Calu3 (cell line): ENCODE measurements around the gene CBR4. TPM values are rescaled to one million over a fixed set of nuclear protein-coding genes. Genes with fewer than 3 reads are reported as not detected.

Experiments
- BruUV-seq: library from RNA; stranded (reverse); fragments of 400-500 nt; replicated peaks from 2 replicates; lab custom pipeline; 2021; lab: Mats Ljungman, UMichigan
- CTCF ChIA-PET: fragments of 300-600 bp; sonication (Branson Sonifier 250); formaldehyde crosslinking; loops from one replicate; lab custom pipeline; 2022; ENCODE audit warnings: antibody characterized with exemption; lab: Charles Lee
- DNase-seq: peaks from one replicate; pipeline ENCODE4 v3.0.0; 2022
- H3K27ac Mint-ChIP-seq: one replicate; pipeline ENCODE4 v1.8.0; 2022; ENCODE audit warnings: mixed read lengths; ENCODE audit not compliant: unreplicated experiment
- H3K27me3 Mint-ChIP-seq: one replicate; pipeline ENCODE4 v1.8.0; 2022; ENCODE audit warnings: mixed read lengths; ENCODE audit not compliant: unreplicated experiment
- H3K36me3 Mint-ChIP-seq: one replicate; pipeline ENCODE4 v1.8.0; 2022; ENCODE audit warnings: mild to moderate bottlenecking, moderate library complexity, mixed read lengths; ENCODE audit not compliant: insufficient read depth, unreplicated experiment
- H3K4me1 Mint-ChIP-seq: one replicate; pipeline ENCODE4 v1.8.0; 2022; ENCODE audit warnings: mild to moderate bottlenecking, low read depth, mixed read lengths; ENCODE audit not compliant: unreplicated experiment
- H3K4me3 Mint-ChIP-seq: one replicate; pipeline ENCODE4 v1.8.0; 2022; ENCODE audit warnings: mild to moderate bottlenecking, low read depth, moderate library complexity, mixed read lengths; ENCODE audit not compliant: unreplicated experiment
- H3K9me3 Mint-ChIP-seq: one replicate; pipeline ENCODE4 v1.8.0; 2022; ENCODE audit warnings: low read depth, mixed read lengths; ENCODE audit not compliant: unreplicated experiment
- intact Hi-C: fragments of 100-400 bp; cut with micrococcal nuclease; formaldehyde crosslinking; loops from one replicate; pipeline ENCODE4 v1.10.0; 2022; ENCODE audit not compliant: unreplicated experiment
- total RNA-seq: library from RNA; stranded (reverse); gene quantifications from 2 replicates; pipeline ENCODE4 v1.2.3, GENCODE V29; 2022
- TF ChIP-seq, protein P1 (sequence below): fragments of 200-600 bp; IDR thresholded peaks from one replicate; pipeline ENCODE4 v1.8.0; 2022; ENCODE audit warnings: antibody characterized with exemption; ENCODE audit not compliant: unreplicated experiment

Gene CBR4
- total RNA-seq, 1 experiment from 2014 or later: 18.1 TPM

DNA sequence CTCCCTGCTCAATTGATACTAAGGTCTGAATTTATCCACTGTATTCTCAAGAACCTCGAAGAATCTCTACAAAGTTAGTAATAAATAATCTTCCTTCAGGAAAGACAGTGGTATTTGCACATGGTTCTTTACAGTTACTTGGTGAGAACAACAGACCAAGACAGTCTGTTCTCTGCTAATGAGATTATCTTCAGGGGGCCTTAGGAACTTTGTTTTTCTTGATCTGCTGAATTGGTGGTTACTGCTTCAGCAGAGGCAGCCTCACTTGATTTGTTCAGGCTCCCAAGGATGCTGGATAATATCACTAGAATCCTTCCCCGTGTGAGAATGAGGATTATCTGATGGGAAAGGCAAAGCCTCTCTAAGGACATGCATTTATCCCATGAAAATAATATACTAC lies 64.8 kb downstream of the CBR4 start:
- CTCF ChIA-PET: no interaction called here
- DNase-seq: no peak
- H3K27ac Mint-ChIP-seq: no peak overlapping the region
- no TSS peak for BruUV-seq
- H3K27me3 Mint-ChIP-seq: no peaks in the 10 kb centered on the region
- peaks cover 5% of the 10 kb centered on the region for H3K9me3 Mint-ChIP-seq
- intact Hi-C loops: no loop called here
- TF ChIP-seq, protein P1, sequence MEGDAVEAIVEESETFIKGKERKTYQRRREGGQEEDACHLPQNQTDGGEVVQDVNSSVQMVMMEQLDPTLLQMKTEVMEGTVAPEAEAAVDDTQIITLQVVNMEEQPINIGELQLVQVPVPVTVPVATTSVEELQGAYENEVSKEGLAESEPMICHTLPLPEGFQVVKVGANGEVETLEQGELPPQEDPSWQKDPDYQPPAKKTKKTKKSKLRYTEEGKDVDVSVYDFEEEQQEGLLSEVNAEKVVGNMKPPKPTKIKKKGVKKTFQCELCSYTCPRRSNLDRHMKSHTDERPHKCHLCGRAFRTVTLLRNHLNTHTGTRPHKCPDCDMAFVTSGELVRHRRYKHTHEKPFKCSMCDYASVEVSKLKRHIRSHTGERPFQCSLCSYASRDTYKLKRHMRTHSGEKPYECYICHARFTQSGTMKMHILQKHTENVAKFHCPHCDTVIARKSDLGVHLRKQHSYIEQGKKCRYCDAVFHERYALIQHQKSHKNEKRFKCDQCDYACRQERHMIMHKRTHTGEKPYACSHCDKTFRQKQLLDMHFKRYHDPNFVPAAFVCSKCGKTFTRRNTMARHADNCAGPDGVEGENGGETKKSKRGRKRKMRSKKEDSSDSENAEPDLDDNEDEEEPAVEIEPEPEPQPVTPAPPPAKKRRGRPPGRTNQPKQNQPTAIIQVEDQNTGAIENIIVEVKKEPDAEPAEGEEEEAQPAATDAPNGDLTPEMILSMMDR: no peak
- H3K4me1 Mint-ChIP-seq: no peaks in the 10 kb centered on the region
- no peak overlapping the region for H3K4me3 Mint-ChIP-seq
- no peaks in the 10 kb centered on the region for H3K36me3 Mint-ChIP-seq

DNA sequence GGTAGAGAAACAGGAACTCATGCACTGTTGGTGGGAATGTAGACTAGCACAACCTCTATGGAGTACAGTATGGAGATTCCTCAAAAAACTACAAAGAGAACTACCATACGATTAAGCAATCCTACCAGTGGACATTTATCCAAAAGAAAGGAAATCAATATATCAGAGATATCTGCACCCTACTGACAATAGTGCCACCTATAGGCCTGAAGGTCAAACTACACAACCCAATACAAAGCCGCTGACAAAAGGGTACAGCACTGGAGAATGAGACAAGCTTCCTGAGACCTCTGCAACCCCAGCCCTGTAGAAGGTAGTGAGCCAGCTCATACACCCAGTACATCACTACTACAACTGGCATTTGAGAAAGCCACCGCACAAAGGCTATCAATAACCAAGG lies 67.1 kb downstream of the CBR4 start:
- TF ChIP-seq, protein P1: peak; percentile 31
- Mint-ChIP-seq H3K27me3 (no peaks in the 10 kb centered on the region), H3K4me1 (no peaks in the 10 kb centered on the region), H3K4me3 (no peak overlapping the region), H3K36me3 (no peaks in the 10 kb centered on the region), H3K9me3 (peaks cover 2% of the 10 kb centered on the region), H3K27ac (no peak overlapping the region)
- no TSS peak for BruUV-seq
- DNase-seq: no peak
- CTCF ChIA-PET: no interaction called here
- intact Hi-C loops: no loop called here
